Measurements from ENCODE around the gene ACKR3. TPM values are rescaled to one million over a fixed set of nuclear protein-coding genes. Genes with fewer than 3 reads are reported as not detected.

The ACKR3 gene
- total and polyA plus RNA-seq, 2 of the 4 experiments (the other 2 are of a cell fraction) = not detected

DNA sequence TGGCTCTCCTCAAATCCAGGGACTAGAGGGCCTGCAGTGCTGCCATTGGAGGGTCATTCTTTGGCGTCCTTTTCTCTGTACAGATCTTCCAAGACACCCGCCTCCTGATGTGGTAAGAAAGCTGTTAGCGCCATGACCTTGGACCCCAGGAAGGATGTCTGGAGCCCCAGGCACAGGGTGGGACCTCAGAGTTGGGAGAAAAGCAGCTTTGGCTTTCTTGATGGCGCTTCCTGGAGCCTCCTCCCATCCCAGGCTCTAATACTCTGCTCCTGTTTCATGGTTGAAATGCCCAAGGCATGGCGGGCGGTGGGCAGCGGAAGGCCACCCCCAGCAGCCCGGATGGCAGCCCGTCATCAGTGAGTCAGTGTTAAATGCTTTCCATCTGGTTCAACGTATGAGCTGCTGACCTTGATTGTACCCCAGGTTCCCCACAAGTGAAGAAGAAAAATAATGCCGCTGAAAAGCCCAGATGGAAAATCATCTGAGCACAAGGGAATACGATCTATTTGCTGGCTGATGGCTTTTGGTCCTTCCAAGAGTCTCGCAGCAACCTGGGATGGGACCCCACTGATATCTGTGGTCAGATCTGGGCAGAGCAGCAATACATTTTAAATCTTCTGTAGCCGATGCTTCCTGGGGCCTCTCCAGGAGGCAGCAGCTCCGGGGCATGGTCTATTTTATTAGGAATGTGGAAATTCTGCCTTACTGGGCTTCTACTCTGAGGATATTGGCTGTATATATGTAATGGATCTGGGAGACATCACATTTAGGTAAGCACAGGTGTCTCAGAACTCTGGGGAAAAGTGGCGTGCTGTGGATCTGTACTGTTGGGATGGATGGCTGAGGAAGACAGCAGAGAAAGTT, 15.1 kb downstream of the ACKR3 start (continued):
- TF ChIP-seq FOS (IDR thresholded peaks at IDR 0.05; ENCODE audit: low read depth, low read length) = no peak

DNA sequence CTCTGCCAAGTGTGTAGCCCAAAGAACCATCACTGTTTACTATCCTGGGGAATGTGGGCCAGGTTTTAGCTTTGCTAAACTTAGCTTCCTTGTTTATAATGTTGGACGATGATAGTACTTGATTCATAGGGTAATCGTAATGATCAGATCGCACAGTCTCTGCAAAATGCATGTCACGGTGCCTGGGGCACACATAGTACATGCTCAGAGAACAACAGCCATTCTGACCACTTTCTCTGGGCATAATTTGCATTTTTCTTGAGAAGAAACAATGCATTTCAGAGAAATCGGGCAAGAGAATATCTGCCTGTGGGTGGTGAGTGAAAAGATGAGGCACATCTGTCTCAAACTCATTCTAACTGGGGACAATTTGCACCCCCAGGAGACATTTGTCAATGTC, 16.3 kb downstream of the ACKR3 start:
- POLR2A ChIA-PET (ENCODE audit: unreplicated experiment) = no interaction called here
- no peak overlapping the region for H2BK5ac ChIP-seq (ENCODE audit: low read depth, low read length, poor library complexity, severe bottlenecking)
- H3K9ac ChIP-seq (ENCODE audit: low read depth, low read length) = no peak overlapping the region
- 78% methylated on average over 3 of the region's 5 CpGs; no CpG with 5 or more reads in 1 of the 2 experiments for WGBS, 2 experiments (ENCODE audit: extremely low coverage in 2 of 2, insufficient read length in 1 of 2)
- H3K9me1 ChIP-seq (ENCODE audit: insufficient read depth, low read length) = no peaks in the 10 kb centered on the region
- H3K4me2 ChIP-seq (ENCODE audit: low read depth, low read length) = no peak overlapping the region
- CTCF ChIA-PET = no interaction called here
- no peak overlapping the region for H3K4ac ChIP-seq (ENCODE audit: low read depth, low read length)
- dilution Hi-C loops (cut with HindIII; ENCODE audit: low sequenced_read_pairs, unreplicated experiment) = no loop called here
- in situ Hi-C loops (cut with MboI; ENCODE audit: low sequenced_read_pairs) = no loop called here
- ATAC-seq (ENCODE audit: low read depth) (no peak), DNase-seq (no peak)
- peaks cover 2% of the 10 kb centered on the region; the same call in 1 of the 2 replicates for H3K27me3 ChIP-seq (ENCODE audit: control insufficient read depth, insufficient read depth, low read length)
- H4K91ac ChIP-seq (ENCODE audit: insufficient read depth, low read depth, low read length) = no peak overlapping the region
- H2AK5ac ChIP-seq (ENCODE audit: low read depth, low read length) = no peak overlapping the region
- no peak overlapping the region for H3K14ac ChIP-seq (replicated peaks; ENCODE audit: low read depth, low read length)
- no peak overlapping the region for H4K8ac ChIP-seq (ENCODE audit: low read depth in 2 of 2, low read length in 2 of 2)
- no peaks in the 10 kb centered on the region for H3K36me3 ChIP-seq (ENCODE audit: control insufficient read depth, insufficient read depth, low read length)
- H3K4me3 ChIP-seq (ENCODE audit: insufficient read depth, low read depth, low read length) = no peak overlapping the region
- no peak overlapping the region for H3K56ac ChIP-seq (ENCODE audit: extremely low read depth, insufficient read depth, low read length)
- no peak overlapping the region for H2BK20ac ChIP-seq (ENCODE audit: low read depth, low read length)
- no peaks in the 10 kb centered on the region for H3K4me1 ChIP-seq (ENCODE audit: control insufficient read depth, insufficient read depth, low read length)
- no peak overlapping the region for H3K23ac ChIP-seq (ENCODE audit: low read depth, low read length)
- no peak overlapping the region for H2BK120ac ChIP-seq (ENCODE audit: low read depth, low read length)
- H3K27ac ChIP-seq (ENCODE audit: insufficient read depth, low read length) = no peak overlapping the region
- no TSS peak for BruUV-seq (replicated peaks)
- TF ChIP-seq, protein P1, sequence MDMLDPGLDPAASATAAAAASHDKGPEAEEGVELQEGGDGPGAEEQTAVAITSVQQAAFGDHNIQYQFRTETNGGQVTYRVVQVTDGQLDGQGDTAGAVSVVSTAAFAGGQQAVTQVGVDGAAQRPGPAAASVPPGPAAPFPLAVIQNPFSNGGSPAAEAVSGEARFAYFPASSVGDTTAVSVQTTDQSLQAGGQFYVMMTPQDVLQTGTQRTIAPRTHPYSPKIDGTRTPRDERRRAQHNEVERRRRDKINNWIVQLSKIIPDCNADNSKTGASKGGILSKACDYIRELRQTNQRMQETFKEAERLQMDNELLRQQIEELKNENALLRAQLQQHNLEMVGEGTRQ (IDR thresholded peaks at IDR 0.05; ENCODE audit: low read depth, low read length) = no peak
- TF ChIP-seq RFX5 (IDR thresholded peaks at IDR 0.05; ENCODE audit: low read depth, low read length) (no peak), CHD1 (IDR thresholded peaks at IDR 0.05; ENCODE audit: low read depth, low read length) (no peak)
- peaks cover 2% of the 10 kb centered on the region for H3K9me3 ChIP-seq (ENCODE audit: control insufficient read depth, insufficient read depth, low read length)
- no peak overlapping the region for H3K18ac ChIP-seq (ENCODE audit: low read depth, low read length)
- no peak overlapping the region for H4K5ac ChIP-seq (ENCODE audit: low read depth, low read length)
- no peak overlapping the region for H2BK15ac ChIP-seq (ENCODE audit: low read depth, low read length)
- H4K20me1 ChIP-seq (ENCODE audit: insufficient read depth, low read length) = no peaks in the 10 kb centered on the region
- no peaks in the 10 kb centered on the region for H3K79me1 ChIP-seq (ENCODE audit: low read depth in 1 of 2, low read length in 2 of 2)
- intact Hi-C loops (cut with micrococcal nuclease) = no loop called here
- no peak overlapping the region for H2AFZ ChIP-seq (replicated peaks; ENCODE audit: low read length, poor library complexity)
- H2AK9ac ChIP-seq (replicated peaks; ENCODE audit: low read depth, low read length, poor library complexity) = no peak overlapping the region
